SU-DHL-6 (cell line): ENCODE measurements around the gene APOM.

Experiments
- H2AFZ ChIP-seq: fragments of 200-600 bp; sonication (generic); 2 replicates; pipeline ENCODE4 v1.6.1; 2014; ENCODE audit warnings: low read depth, mild to moderate bottlenecking, moderate library complexity, mixed read lengths, antibody characterized with exemption, low read length; ENCODE audit not compliant: severe bottlenecking
- H3F3A ChIP-seq: fragments of 200-600 bp; shearing (Covaris generic); 2 replicates; pipeline ENCODE4 v1.6.0; 2016; ENCODE audit warnings: antibody characterized with exemption, mild to moderate bottlenecking; ENCODE audit not compliant: insufficient read depth
- H3K27ac ChIP-seq: fragments of 200-600 bp; sonication (generic); 2 replicates; pipeline ENCODE4 v1.5.1; 2016; ENCODE audit warnings: low read depth, mild to moderate bottlenecking, low read length, moderate library complexity, mixed read lengths
- H3K27me3 ChIP-seq: fragments of 200-600 bp; sonication (generic), shearing (Covaris generic); 2 replicates; pipeline ENCODE4 v1.6.0; 2014; ENCODE audit warnings: mild to moderate bottlenecking, low read length
- H3K36me3 ChIP-seq: fragments of 200-600 bp; sonication (generic); 2 replicates; pipeline ENCODE4 v1.6.1; 2014; ENCODE audit warnings: mild to moderate bottlenecking, low read length, mixed read lengths
- H3K4me2 ChIP-seq: fragments of 300-600, 200-600 bp; shearing (Covaris generic), sonication (generic); 2 replicates; pipeline ENCODE4 v1.6.0; 2014; ENCODE audit warnings: low read length, low read depth, mild to moderate bottlenecking; ENCODE audit not compliant: poor library complexity, severe bottlenecking
- H3K4me3 ChIP-seq: fragments of 200-600 bp; sonication (generic); 2 replicates; pipeline ENCODE4 v1.5.1; 2014; ENCODE audit warnings: antibody characterized with exemption, low read length, mild to moderate bottlenecking, mixed read lengths; ENCODE audit not compliant: insufficient read depth, poor library complexity, severe bottlenecking
- H3K79me2 ChIP-seq: fragments of 200-600 bp; sonication (generic); 2 replicates; pipeline ENCODE4 v1.6.1; 2014; ENCODE audit warnings: mild to moderate bottlenecking, low read length, moderate library complexity; ENCODE audit not compliant: insufficient read depth
- H3K9ac ChIP-seq: fragments of 200-600 bp; sonication (generic); 2 replicates; pipeline ENCODE4 v1.7.0; 2014; ENCODE audit warnings: mild to moderate bottlenecking, low read length
- H3K9me2 ChIP-seq: fragments of 200-600 bp; sonication (generic); replicated peaks from 2 replicates; pipeline ENCODE4 v1.6.1; 2014; ENCODE audit warnings: low read length; ENCODE audit not compliant: insufficient read depth
- H3K9me3 ChIP-seq: fragments of 200-600 bp; sonication (generic); 2 replicates; pipeline ENCODE4 v1.6.1; 2014; ENCODE audit warnings: low read length, mixed read lengths; ENCODE audit not compliant: insufficient read depth
- H4K20me1 ChIP-seq: fragments of 200-600 bp; sonication (generic); 2 replicates; pipeline ENCODE4 v1.6.1; 2014; ENCODE audit warnings: low read depth, mild to moderate bottlenecking, antibody characterized with exemption, low read length, moderate library complexity, mixed read lengths
- EZH2phosphoT487 ChIP-seq: fragments of 200-600 bp; sonication (generic), shearing (Covaris generic); conservative IDR thresholded peaks from 2 replicates; pipeline ENCODE4 v1.6.1; 2018; ENCODE audit warnings: mild to moderate bottlenecking, antibody characterized with exemption, low read length, moderate library complexity, mixed read lengths
- TF ChIP-seq, protein P1 (sequence below): fragments of 200-600 bp; sonication (generic); IDR thresholded peaks from one replicate; pipeline ENCODE4 v1.5.1; 2017; ENCODE audit warnings: antibody characterized with exemption, mild to moderate bottlenecking, low read length, moderate library complexity; ENCODE audit not compliant: insufficient read depth, poor library complexity, severe bottlenecking

Gene APOM

DNA sequence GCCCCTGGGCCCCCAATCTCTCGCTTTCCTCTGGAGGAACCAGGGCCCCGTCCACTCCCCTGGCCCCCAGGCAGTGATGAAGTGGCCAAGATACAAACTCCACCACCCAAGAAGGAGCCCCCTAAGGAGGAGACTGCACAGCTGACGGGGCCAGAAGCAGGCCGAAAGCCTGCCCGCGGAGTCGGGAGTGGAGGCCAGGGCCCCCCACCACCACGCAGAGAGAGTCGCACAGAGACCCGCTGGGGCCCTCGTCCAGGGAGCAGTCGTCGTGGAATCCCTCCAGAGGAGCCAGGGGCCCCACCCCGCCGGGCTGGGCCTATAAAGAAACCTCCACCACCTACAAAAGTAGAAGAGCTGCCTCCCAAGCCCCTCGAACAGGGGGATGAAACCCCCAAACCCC is 24.5 kb upstream of the APOM start:
- no peaks in the 10 kb centered on the region for H3K9me3 ChIP-seq
- no peak overlapping the region for H3K27ac ChIP-seq
- no peak overlapping the region for H3K9ac ChIP-seq
- no peaks in the 10 kb centered on the region; the same call in 1 of the 2 replicates for H4K20me1 ChIP-seq
- no peak overlapping the region for H3K4me2 ChIP-seq
- H3K79me2 ChIP-seq = peaks cover 17% of the 10 kb centered on the region
- peaks cover 56% of the 10 kb centered on the region for H3K36me3 ChIP-seq
- H2AFZ ChIP-seq = no peak overlapping the region
- H3K27me3 ChIP-seq = no peaks in the 10 kb centered on the region
- no peaks in the 10 kb centered on the region for H3K9me2 ChIP-seq
- TF ChIP-seq, protein P1, sequence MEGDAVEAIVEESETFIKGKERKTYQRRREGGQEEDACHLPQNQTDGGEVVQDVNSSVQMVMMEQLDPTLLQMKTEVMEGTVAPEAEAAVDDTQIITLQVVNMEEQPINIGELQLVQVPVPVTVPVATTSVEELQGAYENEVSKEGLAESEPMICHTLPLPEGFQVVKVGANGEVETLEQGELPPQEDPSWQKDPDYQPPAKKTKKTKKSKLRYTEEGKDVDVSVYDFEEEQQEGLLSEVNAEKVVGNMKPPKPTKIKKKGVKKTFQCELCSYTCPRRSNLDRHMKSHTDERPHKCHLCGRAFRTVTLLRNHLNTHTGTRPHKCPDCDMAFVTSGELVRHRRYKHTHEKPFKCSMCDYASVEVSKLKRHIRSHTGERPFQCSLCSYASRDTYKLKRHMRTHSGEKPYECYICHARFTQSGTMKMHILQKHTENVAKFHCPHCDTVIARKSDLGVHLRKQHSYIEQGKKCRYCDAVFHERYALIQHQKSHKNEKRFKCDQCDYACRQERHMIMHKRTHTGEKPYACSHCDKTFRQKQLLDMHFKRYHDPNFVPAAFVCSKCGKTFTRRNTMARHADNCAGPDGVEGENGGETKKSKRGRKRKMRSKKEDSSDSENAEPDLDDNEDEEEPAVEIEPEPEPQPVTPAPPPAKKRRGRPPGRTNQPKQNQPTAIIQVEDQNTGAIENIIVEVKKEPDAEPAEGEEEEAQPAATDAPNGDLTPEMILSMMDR = no peak
- peaks cover 27% of the 10 kb centered on the region for H3F3A ChIP-seq
- H3K4me3 ChIP-seq = no peak overlapping the region

DNA sequence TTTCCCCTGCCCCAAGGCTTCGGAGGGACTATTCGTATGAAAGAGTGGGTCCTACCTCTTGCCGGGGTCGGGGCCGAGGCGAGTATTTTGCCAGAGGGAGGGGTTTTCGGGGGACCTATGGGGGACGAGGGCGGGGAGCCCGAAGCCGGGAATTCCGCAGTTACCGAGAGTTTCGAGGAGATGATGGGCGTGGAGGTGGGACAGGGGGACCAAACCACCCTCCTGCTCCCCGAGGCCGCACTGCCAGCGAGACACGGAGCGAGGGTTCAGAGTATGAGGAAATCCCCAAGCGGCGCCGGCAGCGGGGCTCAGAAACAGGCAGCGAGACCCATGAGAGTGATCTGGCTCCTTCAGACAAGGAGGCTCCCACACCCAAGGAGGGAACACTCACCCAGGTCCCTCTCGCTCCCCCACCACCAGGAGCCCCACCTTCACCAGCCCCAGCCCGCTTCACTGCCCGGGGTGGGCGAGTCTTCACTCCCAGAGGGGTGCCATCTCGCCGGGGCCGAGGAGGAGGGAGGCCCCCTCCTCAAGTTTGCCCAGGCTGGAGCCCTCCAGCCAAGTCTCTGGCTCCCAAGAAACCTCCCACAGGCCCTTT is 23.9 kb upstream of the APOM start:
- H3K4me3 ChIP-seq = no peak overlapping the region
- no peaks in the 10 kb centered on the region for H3K9me2 ChIP-seq
- H3K36me3 ChIP-seq = peaks cover 55% of the 10 kb centered on the region
- no peak overlapping the region for H3K9ac ChIP-seq
- peaks cover 11% of the 10 kb centered on the region; the same call in 1 of the 2 replicates for H3K79me2 ChIP-seq
- H3F3A ChIP-seq = peaks cover 33% of the 10 kb centered on the region
- TF ChIP-seq EZH2phosphoT487 = no peak
- TF ChIP-seq, protein P1 = no peak
- H3K27ac ChIP-seq = no peak overlapping the region
- no peaks in the 10 kb centered on the region for H3K27me3 ChIP-seq
- no peak overlapping the region for H3K4me2 ChIP-seq
- no peak overlapping the region for H2AFZ ChIP-seq
- H3K9me3 ChIP-seq = no peaks in the 10 kb centered on the region
- no peaks in the 10 kb centered on the region; the same call in 1 of the 2 replicates for H4K20me1 ChIP-seq

DNA sequence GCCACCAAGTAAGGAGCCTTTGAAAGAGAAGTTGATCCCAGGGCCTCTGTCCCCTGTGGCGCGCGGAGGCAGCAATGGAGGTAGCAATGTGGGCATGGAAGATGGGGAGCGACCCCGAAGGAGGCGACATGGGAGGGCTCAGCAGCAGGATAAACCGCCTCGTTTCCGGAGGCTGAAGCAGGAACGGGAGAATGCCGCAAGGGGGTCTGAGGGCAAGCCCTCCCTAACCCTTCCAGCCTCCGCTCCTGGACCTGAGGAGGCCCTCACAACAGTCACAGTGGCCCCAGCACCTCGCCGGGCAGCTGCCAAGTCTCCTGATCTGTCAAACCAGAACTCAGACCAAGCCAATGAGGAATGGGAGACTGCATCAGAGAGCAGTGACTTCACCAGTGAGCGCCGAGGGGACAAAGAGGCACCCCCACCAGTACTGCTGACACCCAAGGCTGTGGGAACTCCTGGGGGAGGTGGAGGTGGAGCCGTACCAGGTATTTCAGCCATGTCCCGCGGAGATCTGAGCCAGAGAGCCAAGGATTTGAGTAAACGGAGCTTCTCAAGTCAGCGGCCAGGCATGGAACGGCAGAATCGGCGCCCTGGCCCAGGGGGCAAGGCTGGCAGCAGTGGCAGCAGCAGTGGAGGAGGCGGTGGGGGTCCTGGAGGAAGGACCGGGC is 23.3 kb upstream of the APOM start:
- Histone ChIP-seq H2AFZ (no peak overlapping the region), H3K4me2 (no peak overlapping the region), H3K9me3 (no peaks in the 10 kb centered on the region), H3K79me2 (0 out of 2 replicates have a peak, but pooled peaks cover 5% of the 10 kb centered on the region), H3K27me3 (no peaks in the 10 kb centered on the region), H3K9ac (no peak overlapping the region), H3K9me2 (no peaks in the 10 kb centered on the region), H3K4me3 (no peak overlapping the region), H4K20me1 (no peaks in the 10 kb centered on the region; the same call in 1 of the 2 replicates), H3F3A (peaks cover 37% of the 10 kb centered on the region), H3K27ac (no peak overlapping the region), H3K36me3 (peaks cover 51% of the 10 kb centered on the region)
- TF ChIP-seq, protein P1 = no peak
- TF ChIP-seq EZH2phosphoT487 = no peak
